ENCODE measurements around the gene TLDC2.

TLDC2 gene

GRCh38 chr20:36886859-36887751 is 11.2 kb downstream of the TLDC2 start:
- no peak overlapping the region for H3K4me3 ChIP-seq (ENCODE audit: low read depth, low read length)
- TF ChIP-seq CTCF (IDR thresholded peaks at IDR 0.05; ENCODE audit: low read depth, low read length), result peak; percentile 99

- no peak for TF ChIP-seq CTCF (IDR thresholded peaks at IDR 0.05; ENCODE audit: low read depth, low read length)
- no peak overlapping the region for H3K4me3 ChIP-seq (ENCODE audit: low read depth, low read length)
Observed at GRCh38 chr20:36887752-36888090, 11.8 kb downstream of the TLDC2 start.

GRCh38 chr20:36888880-36889516 is 13.1 kb downstream of the TLDC2 start:
- no peak for TF ChIP-seq CTCF (IDR thresholded peaks at IDR 0.05; ENCODE audit: low read depth, low read length)

GRCh38 chr20:36890586-36890985 is 14.6 kb downstream of the TLDC2 start:
- no peak overlapping the region for H3K4me3 ChIP-seq (ENCODE audit: low read depth, low read length)
- no peak for TF ChIP-seq CTCF (IDR thresholded peaks at IDR 0.05; ENCODE audit: low read depth, low read length)

More at GRCh38 chr20:36888880-36889516, 13.1 kb downstream of the TLDC2 start:
- no peak overlapping the region for H3K4me3 ChIP-seq (ENCODE audit: low read depth, low read length)

- TF ChIP-seq CTCF (IDR thresholded peaks at IDR 0.05; ENCODE audit: low read depth, low read length), result no peak
Observed at GRCh38 chr20:36891211-36891610, 15.3 kb downstream of the TLDC2 start.

GRCh38 chr20:36893801-36894200 is 17.9 kb downstream of the TLDC2 start:
- H3K4me3 ChIP-seq (ENCODE audit: low read depth, low read length), result no peak overlapping the region
- no peak for TF ChIP-seq CTCF (IDR thresholded peaks at IDR 0.05; ENCODE audit: low read depth, low read length)

More at GRCh38 chr20:36891211-36891610, 15.3 kb downstream of the TLDC2 start:
- no peak overlapping the region for H3K4me3 ChIP-seq (ENCODE audit: low read depth, low read length)

- TF ChIP-seq CTCF (IDR thresholded peaks at IDR 0.05; ENCODE audit: low read depth, low read length), result no peak
- H3K4me3 ChIP-seq (ENCODE audit: low read depth, low read length), result no peak overlapping the region
Observed at GRCh38 chr20:36895036-36895435, 19.1 kb downstream of the TLDC2 start.
